H1 (cell line): ENCODE results near the gene CXCL5. TPM values are rescaled to one million over a fixed set of nuclear protein-coding genes. Genes with fewer than 3 reads are reported as not detected.

Experiments used
- CTCF ChIA-PET: fragments of 300-600 bp; sonication (Branson Sonifier 250); formaldehyde crosslinking; loops from one replicate; lab custom pipeline; 2021; ENCODE audit not compliant: partially characterized antibody; lab: Charles Lee
- POLR2A ChIA-PET: fragments of 300-600 bp; sonication (Branson Sonifier 250); formaldehyde crosslinking; loops from one replicate; lab custom pipeline; 2021; ENCODE audit warnings: inconsistent platforms; ENCODE audit not compliant: partially characterized antibody; lab: Charles Lee
- DNase-seq, 2 experiments: peaks; one replicate each; pipeline versions ENCODE4 v3.0.0 to v3.0.0-alpha.2; 2010 to 2022; ENCODE audit warnings: low spot score in 2 of 2, low read depth in 1 of 2, mixed read lengths in 1 of 2
- FAIRE-seq: peaks from 2 replicates; lab custom pipeline; 2011; peaks lifted over from hg19 to GRCh38; lab: Jason Lieb, UNC
- H2AFZ ChIP-seq: 2 replicates; pipeline ENCODE4 v1.8.1; 2012; ENCODE audit warnings: low read length, inconsistent platforms
- H2AK5ac ChIP-seq: 2 replicates; pipeline ENCODE4 v1.6.1; 2013; ENCODE audit warnings: low read depth, low read length
- H2BK120ac ChIP-seq: replicated peaks from 2 replicates; pipeline ENCODE3; 2013; ENCODE audit warnings: low read depth, low read length, inconsistent platforms
- H2BK12ac ChIP-seq: 2 replicates; pipeline ENCODE4 v1.6.1; 2013; ENCODE audit warnings: low read depth, low read length
- H2BK15ac ChIP-seq: 2 replicates; pipeline ENCODE4 v1.6.1; 2013; ENCODE audit warnings: low read length
- H2BK20ac ChIP-seq: 2 replicates; pipeline ENCODE4 v1.6.1; 2013; ENCODE audit warnings: low read length
- H2BK5ac ChIP-seq: 2 replicates; pipeline ENCODE4 v1.6.1; 2013; ENCODE audit warnings: low read depth, low read length
- H3K14ac ChIP-seq: 2 replicates; pipeline ENCODE4 v1.6.1; 2013; ENCODE audit warnings: inconsistent platforms; ENCODE audit not compliant: insufficient read length
- H3K18ac ChIP-seq: 2 replicates; pipeline ENCODE4 v1.6.1; 2013; ENCODE audit warnings: low read length; ENCODE audit errors: extremely low read depth
- H3K23ac ChIP-seq: 2 replicates; pipeline ENCODE4 v1.6.1; 2013; ENCODE audit warnings: inconsistent platforms; ENCODE audit not compliant: insufficient read length
- H3K23me2 ChIP-seq: 2 replicates; pipeline ENCODE4 v1.6.1; 2013; ENCODE audit warnings: low read depth, low read length
- H3K27ac ChIP-seq: 2 replicates; pipeline ENCODE4 v1.6.1; 2011; ENCODE audit warnings: low read depth, low read length, inconsistent platforms
- H3K27me3 ChIP-seq, 4 experiments: replicated peaks in 1 of 4; 1 replicate in 1 of 4; 2 replicates in 3 of 4; pipeline versions ENCODE4 v1.6.1 to v1.8.1; 2011 to 2013; ENCODE audit warnings: low read length in 3 of 4, mild to moderate bottlenecking in 3 of 4, inconsistent platforms in 2 of 4, mixed read lengths in 2 of 4, moderate library complexity in 1 of 4; ENCODE audit not compliant: control insufficient read depth in 3 of 4, insufficient read depth in 3 of 4; ENCODE audit errors: extremely low read depth in 1 of 4
- H3K36me3 ChIP-seq, 4 experiments: 2 replicates each; pipeline versions ENCODE4 v1.6.1 to v1.8.1; 2011 to 2013; ENCODE audit warnings: mild to moderate bottlenecking in 4 of 4, low read length in 3 of 4, moderate library complexity in 2 of 4, control low read depth in 1 of 4, inconsistent platforms in 1 of 4; ENCODE audit not compliant: insufficient read depth in 4 of 4, control insufficient read depth in 2 of 4
- H3K4ac ChIP-seq: replicated peaks from 2 replicates; pipeline ENCODE3; 2013; ENCODE audit warnings: low read length, low read depth, mixed read lengths, inconsistent platforms; ENCODE audit not compliant: insufficient read length
- H3K4me1 ChIP-seq, 4 experiments: replicated peaks in 1 of 4; 1 replicate in 1 of 4; 2 replicates in 3 of 4; pipeline versions ENCODE4 v1.6.1 to v1.8.1; 2011 to 2013; ENCODE audit warnings: low read length in 3 of 4, inconsistent platforms in 2 of 4, mixed read lengths in 1 of 4; ENCODE audit not compliant: insufficient read depth in 4 of 4, control insufficient read depth in 3 of 4
- H3K4me2 ChIP-seq, 2 experiments: 2 replicates each; pipeline versions ENCODE4 v1.6.1 to v1.8.1; 2011 to 2013; ENCODE audit warnings: low read depth in 2 of 2, low read length in 2 of 2, control low read depth in 1 of 2, inconsistent platforms in 1 of 2, mild to moderate bottlenecking in 1 of 2; ENCODE audit not compliant: insufficient read depth in 1 of 2
- H3K4me3 ChIP-seq, 4 experiments: fragments of 200-600, 300-600 bp in 1 of 4; sonication (generic), shearing (Covaris generic), sonication (Bioruptor Twin) in 1 of 4; 2 replicates each; pipeline versions ENCODE4 v1.5.1 to v1.8.1; 2011 to 2016; ENCODE audit warnings: low read length in 4 of 4, low read depth in 3 of 4, control low read depth in 2 of 4, inconsistent platforms in 2 of 4, mild to moderate bottlenecking in 2 of 4, mixed read lengths in 1 of 4, moderate library complexity in 1 of 4; ENCODE audit not compliant: insufficient read depth in 2 of 4; ENCODE audit errors: extremely low read depth in 1 of 4
- H3K56ac ChIP-seq: replicated peaks from 2 replicates; pipeline ENCODE3; 2013; ENCODE audit warnings: low read depth, mild to moderate bottlenecking, mixed read lengths, low read length, inconsistent platforms; ENCODE audit not compliant: insufficient read length
- H3K79me1 ChIP-seq: 2 replicates; pipeline ENCODE4 v1.6.1; 2013; ENCODE audit warnings: low read depth, low read length, control low read depth
- H3K79me2 ChIP-seq, 2 experiments: 2 replicates each; pipeline versions ENCODE4 v1.6.1 to v1.8.1; 2012 to 2013; ENCODE audit warnings: low read length in 2 of 2, mild to moderate bottlenecking in 2 of 2, inconsistent platforms in 1 of 2; ENCODE audit not compliant: insufficient read depth in 2 of 2, control insufficient read depth in 1 of 2
- H3K9ac ChIP-seq, 4 experiments: replicated peaks in 1 of 4; 1 replicate in 1 of 4; 2 replicates in 3 of 4; pipeline versions ENCODE4 v1.6.1 to v1.8.1; 2011 to 2013; ENCODE audit warnings: low read depth in 3 of 4, low read length in 3 of 4, control low read depth in 2 of 4, mild to moderate bottlenecking in 2 of 4, moderate library complexity in 2 of 4, inconsistent platforms in 1 of 4; ENCODE audit errors: extremely low read depth in 1 of 4
- H3K9me3 ChIP-seq, 2 experiments: 2 replicates each; pipeline versions ENCODE4 v1.6.1 to v1.8.1; 2012 to 2013; ENCODE audit warnings: mild to moderate bottlenecking in 2 of 2, moderate library complexity in 2 of 2, control low read depth in 1 of 2, inconsistent platforms in 1 of 2, low read depth in 1 of 2, low read length in 1 of 2, mixed read lengths in 1 of 2; ENCODE audit not compliant: insufficient read depth in 2 of 2
- H4K20me1 ChIP-seq, 2 experiments: replicated peaks in 1 of 2; 2 replicates each; pipeline versions ENCODE3 to v1.8.1; 2011 to 2013; ENCODE audit warnings: inconsistent platforms in 2 of 2, low read length in 2 of 2, mild to moderate bottlenecking in 1 of 2; ENCODE audit not compliant: insufficient read depth in 2 of 2, control insufficient read depth in 1 of 2
- H4K5ac ChIP-seq: 2 replicates; pipeline ENCODE4 v1.6.1; 2013; ENCODE audit warnings: low read length, low read depth, mixed read lengths, inconsistent platforms; ENCODE audit not compliant: insufficient read length
- H4K8ac ChIP-seq: 2 replicates; pipeline ENCODE4 v1.8.0; 2013; ENCODE audit warnings: mild to moderate bottlenecking, moderate library complexity, low read length, inconsistent platforms; ENCODE audit not compliant: insufficient read depth; ENCODE audit errors: extremely low read depth
- H4K91ac ChIP-seq: replicated peaks from 2 replicates; pipeline ENCODE3; 2013; ENCODE audit warnings: low read length, mixed read lengths, inconsistent platforms; ENCODE audit not compliant: insufficient read length
- BCL11A ChIP-seq, 2 experiments: IDR thresholded peaks; one replicate each; pipeline ENCODE4 v1.6.1; 2011; ENCODE audit warnings: low read depth in 2 of 2, low read length in 2 of 2, mild to moderate bottlenecking in 2 of 2
- HDAC2 ChIP-seq, 2 experiments: fragments of 300-600 bp in 1 of 2; sonication (generic) in 1 of 2; IDR thresholded peaks; 2 replicates each; pipeline ENCODE4 v1.6.1; 2011 to 2012; ENCODE audit warnings: low read depth in 2 of 2, low read length in 2 of 2, mild to moderate bottlenecking in 2 of 2, moderate library complexity in 2 of 2, borderline replicate concordance in 1 of 2, inconsistent platforms in 1 of 2
- HDAC6 ChIP-seq: IDR thresholded peaks from one replicate; pipeline ENCODE4 v1.7.1; 2012; ENCODE audit warnings: low read depth, mild to moderate bottlenecking, inconsistent platforms, low read length, moderate library complexity
- JUN ChIP-seq: IDR thresholded peaks from 2 replicates; pipeline ENCODE4 v1.6.1; 2011; ENCODE audit warnings: low read depth, mild to moderate bottlenecking, improper control_type of control experiment, low read length
- KDM1A ChIP-seq: fragments of 200-600, 300-600 bp; sonication (generic); IDR thresholded peaks from 2 replicates; pipeline ENCODE4 v1.7.1; 2016; ENCODE audit warnings: mild to moderate bottlenecking, low read length, borderline replicate concordance
- KDM5A ChIP-seq: fragments of 200-600 bp; IDR thresholded peaks from 2 replicates; pipeline ENCODE4 v1.7.1; 2012; ENCODE audit warnings: mild to moderate bottlenecking, low read length, inconsistent platforms, mixed read lengths
- POLR2AphosphoS5 ChIP-seq: IDR thresholded peaks from 2 replicates; pipeline ENCODE4 v1.6.1; 2011; ENCODE audit warnings: low read depth, low read length
- SUZ12 ChIP-seq: fragments of 200-600 bp; sonication (generic); IDR thresholded peaks from 2 replicates; pipeline ENCODE4 v1.6.1; 2012; ENCODE audit warnings: mild to moderate bottlenecking, inconsistent platforms, low read length, moderate library complexity, mixed read lengths
- TCF12 ChIP-seq: IDR thresholded peaks from 2 replicates; pipeline ENCODE4 v1.6.1; 2011; ENCODE audit warnings: low read depth, mild to moderate bottlenecking, low read length
- USF2 ChIP-seq: IDR thresholded peaks from 2 replicates; pipeline ENCODE4 v1.6.1; 2011; ENCODE audit warnings: low read length, improper control_type of control experiment
- WGBS, 2 experiments: shearing (Covaris generic) in 1 of 2; methylation state at CpG; one replicate each; pipeline versions ENCODE4 v1.1.6 to v1.1.7; 2013 to 2015; ENCODE audit warnings: low lambda C conversion rate in 2 of 2, mixed read lengths in 2 of 2, inconsistent platforms in 1 of 2, low coverage in 1 of 2, missing lambda C conversion rate in 1 of 2; ENCODE audit not compliant: insufficient replicate concordance in 2 of 2, insufficient coverage in 1 of 2, insufficient read length in 1 of 2; ENCODE audit errors: extremely low coverage in 1 of 2, missing lambda C conversion rate in 1 of 2; 5-methylcytosine and 5-hydroxymethylcytosine counted together
- polyA plus RNA-seq, 7 experiments: library from polyadenylated mRNA; depleted of rRNA in 3 of 7; stranded (reverse) in 5 of 7; unstranded in 2 of 7; fragments of >200 nt in 5 of 7; fragments of 200-250 nt in 2 of 7; gene quantifications; 1 replicate in 5 of 7; 2 replicates in 1 of 7; 4 replicates in 1 of 7; pipeline versions ENCODE4 v1.2.1 to v1.2.3, GENCODE V29; 2011 to 2013; ENCODE audit warnings: missing spikeins in 2 of 7, mixed read lengths in 2 of 7
- total RNA-seq: library from RNA; stranded (reverse); fragmentation: NEBNext Ultra II Directional; extraction: Animal tissue kit (Norgen Biotek cat#: 25700); gene quantifications from 2 replicates; pipeline ENCODE4 v1.2.1, GENCODE V29; 2021

The CXCL5 gene
- total and polyA plus RNA-seq, 2 of the 8 experiments (the other 6 are each of a cell fraction or from before 2014, with no cell fraction given) = 10.9 to 15.6 TPM

- Histone ChIP-seq H3K27ac (peak overlapping the region; percentile 62; the same call in 1 of the 2 replicates), H2BK120ac (peak overlapping the region; percentile 96), H2BK5ac (peak overlapping the region; percentile 89; the same call in 1 of the 2 replicates), H3K79me2 (no peaks in the 10 kb centered on the region), H4K5ac (peak overlapping the region; percentile 95), H2BK15ac (no peak overlapping the region), H3K14ac (no peak overlapping the region), H4K20me1 (no peaks in the 10 kb centered on the region), H3K4me1 (peaks cover 0 to 19% (median 7%) of the 10 kb centered on the region in 4 experiments; a peak in 4 of 7 replicates), H2AFZ (no peak overlapping the region), H3K9ac (no peak overlapping the region), H4K8ac (no peak overlapping the region), H3K23ac (no peak overlapping the region), H4K91ac (peak overlapping the region; percentile 96), H2BK12ac (peak overlapping the region; percentile 55; the same call in 1 of the 2 replicates), H3K4ac (no peak overlapping the region), H3K56ac (no peak overlapping the region), H3K27me3 (no peaks in the 10 kb centered on the region), H3K18ac (peak overlapping the region; percentile 68; the same call in 1 of the 2 replicates), H3K36me3 (no peaks in the 10 kb centered on the region; a peak in 1 of 8 replicates), H2AK5ac (peak overlapping the region; percentile 77; the same call in 1 of the 2 replicates), H2BK20ac (no peak overlapping the region; the same call in 1 of the 2 replicates), H3K4me2 (peak overlapping the region; percentile 19 to 41; a peak in 3 of 4 replicates), H3K4me3 (no peak overlapping the region), H3K79me1 (no peaks in the 10 kb centered on the region), H3K23me2 (no peaks in the 10 kb centered on the region), H3K9me3 (no peaks in the 10 kb centered on the region)
- DNase-seq = peak in 1 of 2 experiments; percentile 78
- POLR2A ChIA-PET = interaction anchor here (0.7 to 3.0 kb wide), 4 partner anchors 12 to 53 kb away, joined by 3 to 37 read pairs (median 4); partner anchors contain the start of genes CXCL3 and CXCL5
- FAIRE-seq = peak; percentile 96
- WGBS, 2 experiments = 39% methylated on average over 4 of the region's 4 CpGs; no CpG with 5 or more reads in 1 of the 2 experiments
- CTCF ChIA-PET = interaction anchor here (0.8 to 2.4 kb wide), 8 partner anchors 10 to 411 kb away, joined by 3 to 13 read pairs (median 3); partner anchors contain the start of genes CXCL2, CXCL3 and CXCL5
- TF ChIP-seq POLR2AphosphoS5 (no peak), BCL11A (IDR thresholded peaks at IDR 0.05; ENCODE audit: low read depth in 2 of 2, low read length in 2 of 2) (peak in 1 of 2 experiments; percentile 42), KDM1A (no peak), SUZ12 (no peak), HDAC6 (no peak), TCF12 (peak; percentile 96), USF2 (no peak), KDM5A (no peak), JUN (no peak), HDAC2 (IDR thresholded peaks at IDR 0.05; ENCODE audit: borderline replicate concordance in 1 of 2, low read depth in 2 of 2, low read length in 2 of 2) (peak; percentile 65 to 85; a peak in 2 of 4 replicates)
These were observed 13.5 kb downstream of the CXCL5 start for GRCh38 chr4:73984736-73985527.
